HEK293 (cell line): Measurements from ENCODE around the gene PDE4B.

Source experiments
- CTCF ChIA-PET: fragments of 350-600 bp; formaldehyde crosslinking; extraction: SDS; loops from one replicate; lab custom pipeline; 2021; ENCODE audit warnings: antibody characterized with exemption; lab: Yijun Ruan, JAX
- POLR2A ChIA-PET: fragments of 300-600 bp; formaldehyde crosslinking; extraction: SDS; loops from one replicate; lab custom pipeline; 2020; ENCODE audit warnings: antibody characterized with exemption, inconsistent platforms; lab: Yijun Ruan, JAX
- H3K27ac ChIP-seq: fragments of 200-500 bp; sonication (Bioruptor generic); 2 replicates; pipeline ENCODE4 v1.5.1; 2014; ENCODE audit warnings: low read depth, low read length, control low read depth, inconsistent platforms; ENCODE audit errors: extremely low read depth
- H3K36me3 ChIP-seq, 2 experiments: fragments of 200-500 bp in 1 of 2; sonication (Bioruptor generic) in 1 of 2; 1 replicate in 1 of 2; 2 replicates in 1 of 2; pipeline ENCODE4 v1.5.1; 2014 to 2017; ENCODE audit warnings: inconsistent platforms in 2 of 2, low read length in 2 of 2; ENCODE audit not compliant: control insufficient read depth in 2 of 2, insufficient read depth in 1 of 2
- H3K4me1 ChIP-seq: fragments of 200-500 bp; sonication (Bioruptor generic); 2 replicates; pipeline ENCODE4 v1.5.1; 2014; ENCODE audit warnings: mild to moderate bottlenecking, low read length, inconsistent platforms; ENCODE audit not compliant: control insufficient read depth, insufficient read depth
- H3K4me3 ChIP-seq: 2 replicates; pipeline ENCODE4 v1.5.1; 2011; ENCODE audit warnings: low read depth, mild to moderate bottlenecking, control low read depth, low read length, moderate library complexity
- H3K9me3 ChIP-seq: fragments of 200-500 bp; sonication (Bioruptor generic); 2 replicates; pipeline ENCODE4 v1.5.1; 2014; ENCODE audit warnings: low read depth, low read length, inconsistent platforms; ENCODE audit not compliant: control insufficient read depth, insufficient read depth
- KLF8 ChIP-seq: fragments of 450-650 bp; formaldehyde crosslinking; IDR thresholded peaks from 2 replicates; pipeline ENCODE4 v1.5.1; 2016; ENCODE audit warnings: missing biosample characterization, missing genetic modification characterization
- OVOL3 ChIP-seq: fragments of 450-650 bp; formaldehyde crosslinking; IDR thresholded peaks from 2 replicates; pipeline ENCODE4 v1.5.1; 2016; ENCODE audit warnings: missing biosample characterization, missing genetic modification characterization
- PRDM2 ChIP-seq: fragments of 450-650 bp; formaldehyde crosslinking; IDR thresholded peaks from 2 replicates; pipeline ENCODE4 v1.5.1; 2016; ENCODE audit warnings: missing biosample characterization, missing genetic modification characterization, borderline replicate concordance
- PRDM4 ChIP-seq: fragments of 450-650 bp; formaldehyde crosslinking; IDR thresholded peaks from 2 replicates; pipeline ENCODE4 v1.5.1; 2017; ENCODE audit warnings: missing biosample characterization, missing genetic modification characterization
- ZNF121 ChIP-seq: fragments of 450-650 bp; formaldehyde crosslinking; IDR thresholded peaks from 2 replicates; pipeline ENCODE4 v1.5.1; 2016; ENCODE audit warnings: missing biosample characterization, missing genetic modification characterization
- ZNF146 ChIP-seq: fragments of 450-650 bp; formaldehyde crosslinking; IDR thresholded peaks from 2 replicates; pipeline ENCODE4 v1.5.1; 2016; ENCODE audit warnings: missing biosample characterization, missing genetic modification characterization
- ZNF19 ChIP-seq: fragments of 450-650 bp; formaldehyde crosslinking; IDR thresholded peaks from 2 replicates; pipeline ENCODE4; 2016; ENCODE audit warnings: missing biosample characterization, missing genetic modification characterization, low read depth
- ZNF24 ChIP-seq: fragments of 450-650 bp; formaldehyde crosslinking; IDR thresholded peaks from 2 replicates; pipeline ENCODE4 v1.5.1; 2016; ENCODE audit warnings: missing biosample characterization, missing genetic modification characterization
- ZNF248 ChIP-seq: fragments of 450-650 bp; formaldehyde crosslinking; IDR thresholded peaks from 2 replicates; pipeline ENCODE4 v1.5.1; 2017; ENCODE audit warnings: missing biosample characterization, missing genetic modification characterization
- ZNF426 ChIP-seq: fragments of 450-650 bp; formaldehyde crosslinking; IDR thresholded peaks from 2 replicates; pipeline ENCODE4 v1.5.1; 2017; ENCODE audit warnings: missing biosample characterization, missing genetic modification characterization, mild to moderate bottlenecking, inconsistent platforms, moderate library complexity
- ZNF514 ChIP-seq: fragments of 450-650 bp; formaldehyde crosslinking; IDR thresholded peaks from 2 replicates; pipeline ENCODE4 v1.5.1; 2016; ENCODE audit warnings: missing biosample characterization, missing genetic modification characterization
- ZNF518A ChIP-seq: fragments of 450-650 bp; formaldehyde crosslinking; conservative IDR thresholded peaks from 2 replicates; pipeline ENCODE4 v1.5.1; 2016; ENCODE audit warnings: low read depth, missing biosample characterization, missing genetic modification characterization
- ZNF555 ChIP-seq: fragments of 450-650 bp; formaldehyde crosslinking; conservative IDR thresholded peaks from 2 replicates; pipeline ENCODE4 v1.5.1; 2017; ENCODE audit warnings: missing biosample characterization, mild to moderate bottlenecking, missing genetic modification characterization, inconsistent platforms
- ZNF580 ChIP-seq: fragments of 450-650 bp; formaldehyde crosslinking; IDR thresholded peaks from 2 replicates; pipeline ENCODE4 v1.5.1; 2016; ENCODE audit warnings: missing biosample characterization, missing genetic modification characterization
- ZNF654 ChIP-seq: fragments of 450-650 bp; formaldehyde crosslinking; IDR thresholded peaks from 2 replicates; pipeline ENCODE4 v1.5.1; 2016; ENCODE audit warnings: low read depth, missing biosample characterization, missing genetic modification characterization
- ZNF664 ChIP-seq: fragments of 450-650 bp; formaldehyde crosslinking; IDR thresholded peaks from 2 replicates; pipeline ENCODE4 v1.5.1; 2016; ENCODE audit warnings: missing biosample characterization, missing genetic modification characterization
- ZNF76 ChIP-seq: fragments of 450-650 bp; formaldehyde crosslinking; IDR thresholded peaks from 2 replicates; pipeline ENCODE4; 2016; ENCODE audit warnings: low read depth, missing biosample characterization, missing genetic modification characterization, borderline replicate concordance

The PDE4B gene

DNA sequence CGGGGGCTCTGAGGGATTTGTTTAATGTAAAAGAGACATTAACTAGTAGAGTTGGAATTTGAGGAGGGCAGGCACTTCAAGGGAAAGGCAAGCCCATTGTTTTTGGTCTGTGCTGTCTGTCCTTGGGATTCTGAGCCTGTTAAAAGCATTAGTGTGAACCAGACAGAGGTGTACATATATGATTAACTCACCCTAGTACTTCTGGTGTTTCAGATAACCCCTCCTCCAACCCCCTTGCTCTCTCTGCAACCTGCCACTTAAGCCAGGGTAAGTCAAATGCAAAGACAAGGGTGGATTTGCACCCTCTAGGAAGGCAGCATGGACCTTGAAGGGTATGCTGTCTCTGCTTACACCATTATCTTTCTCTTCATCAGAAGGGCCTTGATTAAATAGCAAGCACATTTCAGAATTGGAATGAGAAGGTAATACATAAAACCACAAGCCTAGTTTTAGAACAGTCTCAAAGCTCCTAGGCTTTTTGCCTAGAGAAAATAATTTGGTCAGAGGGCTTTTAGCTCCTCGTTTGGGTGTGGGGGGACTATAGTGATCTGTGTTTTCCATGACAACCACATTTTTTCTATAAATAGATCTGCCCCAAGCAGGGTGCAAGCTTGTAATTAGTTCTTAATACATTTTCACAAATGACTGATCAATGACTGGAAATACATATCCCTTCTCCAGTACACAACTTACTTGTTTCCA, 620.6 kb downstream of the PDE4B start:
- CTCF ChIA-PET = interaction anchor here (1.4 kb wide), 1 partner anchor 37 kb away, joined by 3 read pairs; no protein-coding TSS in a partner anchor

DNA sequence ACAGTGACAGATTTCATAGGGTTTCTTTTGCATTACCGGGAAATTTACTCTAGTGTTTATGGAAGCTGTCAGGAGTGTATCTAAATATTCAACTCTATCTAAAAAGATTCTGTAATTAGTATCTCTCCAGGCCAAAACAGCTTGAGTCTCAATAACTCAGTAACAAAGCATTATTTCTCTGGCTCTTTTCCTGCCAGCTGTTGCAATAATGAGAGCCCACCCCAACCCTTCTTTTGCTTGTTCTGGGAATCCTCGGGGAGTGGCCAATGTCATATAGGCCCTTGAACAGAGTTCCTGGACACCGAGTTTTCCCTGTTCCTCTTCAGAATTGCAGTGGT, 621.1 kb downstream of the PDE4B start:
- Histone ChIP-seq H3K27ac (no peak overlapping the region), H3K4me3 (no peak overlapping the region), H3K9me3 (no peaks in the 10 kb centered on the region), H3K36me3 (no peaks in the 10 kb centered on the region), H3K4me1 (no peaks in the 10 kb centered on the region)
- CTCF ChIA-PET = interaction anchor here (1.4 kb wide), 1 partner anchor 37 kb away, joined by 3 read pairs; no protein-coding TSS in a partner anchor
- POLR2A ChIA-PET = no interaction called here
- TF ChIP-seq ZNF555 (tag by site-specific recombination) = no peak
- no peak for TF ChIP-seq ZNF580
- no peak for TF ChIP-seq ZNF19 (tag by site-specific recombination)
- TF ChIP-seq ZNF664 (tag by site-specific recombination) = no peak
- TF ChIP-seq ZNF426 (tag by site-specific recombination) = no peak
- TF ChIP-seq PRDM2 (tag by site-specific recombination) = no peak
- no peak for TF ChIP-seq ZNF248 (tag by site-specific recombination)

More for the DNA sequence above, 620.6 kb downstream of the PDE4B start:
- Histone ChIP-seq H3K27ac (no peak overlapping the region), H3K4me1 (no peaks in the 10 kb centered on the region), H3K36me3 (no peaks in the 10 kb centered on the region), H3K9me3 (no peaks in the 10 kb centered on the region), H3K4me3 (no peak overlapping the region)
- TF ChIP-seq ZNF76 (tag by site-specific recombination) (no peak), ZNF24 (tag by site-specific recombination) (no peak), ZNF514 (tag by site-specific recombination) (no peak), OVOL3 (no peak), ZNF146 (tag by site-specific recombination) (no peak), ZNF654 (tag by site-specific recombination) (no peak), ZNF121 (tag by site-specific recombination) (no peak), KLF8 (tag by site-specific recombination) (no peak), ZNF518A (tag by site-specific recombination) (no peak), PRDM4 (no peak)
- POLR2A ChIA-PET = no interaction called here
